ENCODE measurements around the gene TRIM26.

TRIM26 gene

GRCh38 chr6:30206799-30207618, 6.2 kb downstream of the TRIM26 start:
- no peak for DNase-seq

- no peak for DNase-seq
Measured at GRCh38 chr6:30206152-30206551, 7.1 kb downstream of the TRIM26 start.

GRCh38 chr6:30204116-30204515, 9.1 kb downstream of the TRIM26 start:
- DNase-seq = no peak

GRCh38 chr6:30202366-30202765, 10.8 kb downstream of the TRIM26 start:
- DNase-seq = no peak

GRCh38 chr6:30200551-30201281, 12.5 kb downstream of the TRIM26 start:
- no peak for DNase-seq

GRCh38 chr6:30198166-30199084, 14.8 kb downstream of the TRIM26 start:
- DNase-seq = no peak

GRCh38 chr6:30196376-30196775, 16.8 kb downstream of the TRIM26 start:
- no peak for DNase-seq

GRCh38 chr6:30195951-30196350, 17.3 kb downstream of the TRIM26 start:
- no peak for DNase-seq

GRCh38 chr6:30194797-30195690, 18.2 kb downstream of the TRIM26 start:
- no peak for DNase-seq

GRCh38 chr6:30192076-30192475, 21.1 kb downstream of the TRIM26 start:
- DNase-seq = no peak

- DNase-seq = no peak
Measured at GRCh38 chr6:30188541-30188940, 24.7 kb downstream of the TRIM26 start.

GRCh38 chr6:30185846-30186484, 27.2 kb downstream of the TRIM26 start:
- DNase-seq = no peak

- DNase-seq = no peak
Measured at GRCh38 chr6:30184417-30185031, 28.7 kb downstream of the TRIM26 start.

- no peak for DNase-seq
Measured at GRCh38 chr6:30180145-30180544, 33.1 kb downstream of the TRIM26 start.

GRCh38 chr6:30178837-30179236, 34.4 kb downstream of the TRIM26 start:
- no peak for DNase-seq

- no peak for DNase-seq
Measured at GRCh38 chr6:30175765-30176164, 37.4 kb downstream of the TRIM26 start.

- DNase-seq = no peak
Measured at GRCh38 chr6:30172681-30173080, 40.5 kb downstream of the TRIM26 start.

- DNase-seq = no peak
Measured at GRCh38 chr6:30171677-30172471, 41.3 kb downstream of the TRIM26 start.

- peak; percentile 9 for DNase-seq
Measured at GRCh38 chr6:30169658-30170614, 43.3 kb downstream of the TRIM26 start.
